ENCODE data around the gene ALCAM.
"Not testable (repeated sequence)": the region's sequence is repeated elsewhere in the genome, so short reads cannot be mapped to it uniquely, and the experiment has no call there.

Gene ALCAM

GRCh38 chr3:105401254-105401653 is 34.5 kb downstream of the ALCAM start:
- H3K4me1 ChIP-seq: no peaks in the 10 kb centered on the region

GRCh38 chr3:105401691-105402149 is 35.0 kb downstream of the ALCAM start:
- no peaks in the 10 kb centered on the region for H3K27me3 ChIP-seq
- H3K9ac ChIP-seq: no peak overlapping the region
- no peak overlapping the region for H3K27ac ChIP-seq
- H3K4me2 ChIP-seq: no peak overlapping the region
- H3K4me3 ChIP-seq: no peak overlapping the region
- no peaks in the 10 kb centered on the region for H3K4me1 ChIP-seq
- H3K36me3 ChIP-seq: peaks cover 0 to 20% (median 6%) of the 10 kb centered on the region in 11 experiments; a peak in 11 of 22 replicates
- no peak for TF ChIP-seq Cebpa-rat (IDR thresholded peaks at IDR 0.05)
- peaks cover 7 to 22% (median 15%) of the 10 kb centered on the region in 11 experiments; a peak in 19 of 22 replicates for H3K9me3 ChIP-seq (replicated peaks in 1 of 11)
- peaks cover 0 to 41% (median 0%) of the 10 kb centered on the region in 11 experiments; a peak in 5 of 22 replicates for H4K20me1 ChIP-seq

More at GRCh38 chr3:105401254-105401653, 34.5 kb downstream of the ALCAM start:
- H3K36me3 ChIP-seq: peaks cover 0 to 20% (median 6%) of the 10 kb centered on the region in 11 experiments; a peak in 11 of 22 replicates
- no peak overlapping the region for H3K27ac ChIP-seq
- no peak overlapping the region for H3K4me3 ChIP-seq
- no peak for TF ChIP-seq Cebpa-rat (IDR thresholded peaks at IDR 0.05)
- no peak overlapping the region for H3K4me2 ChIP-seq
- peaks cover 7 to 22% (median 15%) of the 10 kb centered on the region in 11 experiments; a peak in 19 of 22 replicates for H3K9me3 ChIP-seq (replicated peaks in 1 of 11)
- no peaks in the 10 kb centered on the region for H3K27me3 ChIP-seq
- peaks cover 0 to 46% (median 0%) of the 10 kb centered on the region in 11 experiments; a peak in 5 of 22 replicates for H4K20me1 ChIP-seq
- no peak overlapping the region for H3K9ac ChIP-seq

- Histone ChIP-seq H3K36me3 (peaks cover 0 to 20% (median 6%) of the 10 kb centered on the region in 11 experiments; a peak in 11 of 22 replicates), H3K27ac (no peak overlapping the region), H3K9ac (no peak overlapping the region), H3K4me1 (no peaks in the 10 kb centered on the region), H3K4me2 (no peak overlapping the region), H3K4me3 (no peak overlapping the region), H3K9me3 (replicated peaks in 1 of 11) (peaks cover 7 to 22% (median 15%) of the 10 kb centered on the region in 11 experiments; a peak in 19 of 22 replicates), H4K20me1 (peaks cover 0 to 38% (median 0%) of the 10 kb centered on the region in 11 experiments; a peak in 5 of 22 replicates), H3K27me3 (no peaks in the 10 kb centered on the region)
- no peak for TF ChIP-seq Cebpa-rat (IDR thresholded peaks at IDR 0.05)
These were observed 35.6 kb downstream of the ALCAM start for GRCh38 chr3:105402287-105402801.

GRCh38 chr3:105403034-105403433 is 36.3 kb downstream of the ALCAM start:
- not testable (repeated sequence) for H3K27ac ChIP-seq, H3K4me2 ChIP-seq, H3K9ac ChIP-seq, H3K4me3 ChIP-seq, H3K4me1 ChIP-seq, H3K27me3 ChIP-seq
- H3K36me3 ChIP-seq: peaks cover 0 to 20% (median 6%) of the 10 kb centered on the region in 11 experiments; a peak in 11 of 22 replicates
- peaks cover 7 to 22% (median 15%) of the 10 kb centered on the region in 11 experiments; a peak in 19 of 22 replicates for H3K9me3 ChIP-seq (replicated peaks in 1 of 11)
- peaks cover 0 to 32% (median 0%) of the 10 kb centered on the region in 11 experiments; a peak in 4 of 22 replicates for H4K20me1 ChIP-seq

GRCh38 chr3:105406268-105406667 is 39.6 kb downstream of the ALCAM start:
- Histone ChIP-seq H3K27ac (no peak overlapping the region), H3K36me3 (peaks cover 0 to 20% (median 6%) of the 10 kb centered on the region in 11 experiments; a peak in 11 of 22 replicates), H3K4me2 (no peak overlapping the region), H4K20me1 (peaks cover 0 to 25% (median 0%) of the 10 kb centered on the region in 11 experiments; a peak in 5 of 22 replicates), H3K4me1 (no peaks in the 10 kb centered on the region), H3K27me3 (no peaks in the 10 kb centered on the region), H3K9me3 (replicated peaks in 1 of 11) (peaks cover 7 to 22% (median 15%) of the 10 kb centered on the region in 11 experiments; a peak in 19 of 22 replicates), H3K4me3 (no peak overlapping the region), H3K9ac (no peak overlapping the region)
- TF ChIP-seq Cebpa-rat (IDR thresholded peaks at IDR 0.05): no peak

GRCh38 chr3:105409364-105409763 is 42.7 kb downstream of the ALCAM start:
- Histone ChIP-seq H3K27me3 (no peaks in the 10 kb centered on the region), H3K9ac (no peak overlapping the region), H3K9me3 (replicated peaks in 1 of 11) (no peaks in the 10 kb centered on the region), H4K20me1 (peaks cover 0 to 51% (median 0%) of the 10 kb centered on the region in 11 experiments; a peak in 7 of 22 replicates), H3K4me1 (no peaks in the 10 kb centered on the region), H3K4me3 (no peak overlapping the region), H3K4me2 (no peak overlapping the region), H3K27ac (no peak overlapping the region), H3K36me3 (no peaks in the 10 kb centered on the region)
- no peak for TF ChIP-seq Cebpa-rat (IDR thresholded peaks at IDR 0.05)

GRCh38 chr3:105413343-105413887 is 46.7 kb downstream of the ALCAM start:
- no peaks in the 10 kb centered on the region for H3K36me3 ChIP-seq
- no peak overlapping the region for H3K9ac ChIP-seq
- peaks cover 0 to 90% (median 0%) of the 10 kb centered on the region in 11 experiments; a peak in 8 of 22 replicates for H4K20me1 ChIP-seq
- no peak overlapping the region for H3K27ac ChIP-seq
- H3K4me3 ChIP-seq: no peak overlapping the region
- H3K9me3 ChIP-seq (replicated peaks in 1 of 11): no peaks in the 10 kb centered on the region
- H3K27me3 ChIP-seq: no peaks in the 10 kb centered on the region
- H3K4me2 ChIP-seq: no peak overlapping the region
- no peak for TF ChIP-seq Cebpa-rat (IDR thresholded peaks at IDR 0.05)
- peaks cover 0 to 20% (median 13%) of the 10 kb centered on the region in 10 experiments; a peak in 11 of 20 replicates for H3K4me1 ChIP-seq

GRCh38 chr3:105414841-105415240 is 48.1 kb downstream of the ALCAM start:
- Histone ChIP-seq H3K9ac (no peak overlapping the region), H3K27me3 (no peaks in the 10 kb centered on the region), H3K4me2 (no peak overlapping the region), H3K9me3 (replicated peaks in 1 of 11) (no peaks in the 10 kb centered on the region), H4K20me1 (peaks cover 0 to 98% (median 0%) of the 10 kb centered on the region in 11 experiments; a peak in 8 of 22 replicates), H3K36me3 (no peaks in the 10 kb centered on the region), H3K27ac (no peak overlapping the region), H3K4me3 (no peak overlapping the region), H3K4me1 (peaks cover 0 to 20% (median 13%) of the 10 kb centered on the region in 10 experiments; a peak in 11 of 20 replicates)
- TF ChIP-seq Cebpa-rat (IDR thresholded peaks at IDR 0.05): no peak

- no peak overlapping the region for H3K27ac ChIP-seq
- TF ChIP-seq Cebpa-rat (IDR thresholded peaks at IDR 0.05): no peak
- H3K27me3 ChIP-seq: no peaks in the 10 kb centered on the region
- H3K4me1 ChIP-seq: peaks cover 0 to 20% (median 13%) of the 10 kb centered on the region in 10 experiments; a peak in 11 of 20 replicates
- H3K9me3 ChIP-seq (replicated peaks in 1 of 11): no peaks in the 10 kb centered on the region
- peaks cover 0 to 98% (median 0%) of the 10 kb centered on the region in 11 experiments; a peak in 8 of 22 replicates for H4K20me1 ChIP-seq
- H3K4me2 ChIP-seq: no peak overlapping the region
- no peak overlapping the region for H3K9ac ChIP-seq
- H3K36me3 ChIP-seq: no peaks in the 10 kb centered on the region
- H3K4me3 ChIP-seq: no peak overlapping the region
These were observed 49.2 kb downstream of the ALCAM start for GRCh38 chr3:105415951-105416350.
